ENCODE data around the gene BACH2. TPM values are rescaled to one million over a fixed set of nuclear protein-coding genes. Genes with fewer than 3 reads are reported as not detected.

The BACH2 gene
- polyA plus RNA-seq, 1 donor from 2014 or later, result 21.2 TPM

- no peak overlapping the region for H3K27ac Mint-ChIP-seq
- peaks cover 1% of the 10 kb centered on the region for H3K27me3 Mint-ChIP-seq
- peaks cover 26 to 56% (median 47%) of the 10 kb centered on the region in 3 donors for H3K4me1 Mint-ChIP-seq
- peaks cover 0 to 2% (median 2%) of the 10 kb centered on the region in 3 donors for H3K9me3 Mint-ChIP-seq
- H3K4me3 Mint-ChIP-seq, result peak overlapping the region in 1 of 4 donors; percentile 46
- H3K36me3 Mint-ChIP-seq, result peaks cover 6% of the 10 kb centered on the region
Measured at GRCh38 chr6:90096818-90097217, 199.8 kb downstream of the BACH2 start.

GRCh38 chr6:90095788-90096187, 200.9 kb downstream of the BACH2 start:
- Mint-ChIP-seq H3K36me3 (peaks cover 6% of the 10 kb centered on the region), H3K4me3 (peak overlapping the region in 1 of 4 donors; percentile 80), H3K27ac (no peak overlapping the region), H3K27me3 (peaks cover 1% of the 10 kb centered on the region), H3K4me1 (peaks cover 16 to 47% (median 40%) of the 10 kb centered on the region in 3 donors), H3K9me3 (peaks cover 0 to 2% (median 0%) of the 10 kb centered on the region in 3 donors)

- Mint-ChIP-seq H3K4me1 (peaks cover 16 to 45% (median 39%) of the 10 kb centered on the region in 3 donors), H3K9me3 (no peaks in the 10 kb centered on the region), H3K27ac (no peak overlapping the region), H3K27me3 (peaks cover 1% of the 10 kb centered on the region), H3K36me3 (peaks cover 6% of the 10 kb centered on the region), H3K4me3 (no peak overlapping the region)
Measured at GRCh38 chr6:90095145-90095544, 201.5 kb downstream of the BACH2 start.

- H3K4me1 Mint-ChIP-seq, result peaks cover 16 to 40% (median 34%) of the 10 kb centered on the region in 3 donors
Measured at GRCh38 chr6:90093558-90094073, 203.0 kb downstream of the BACH2 start.

GRCh38 chr6:90090866-90091265, 205.8 kb downstream of the BACH2 start:
- Mint-ChIP-seq H3K9me3 (no peaks in the 10 kb centered on the region), H3K4me1 (peaks cover 8 to 32% (median 29%) of the 10 kb centered on the region in 3 donors), H3K4me3 (no peak overlapping the region), H3K27ac (no peak overlapping the region), H3K36me3 (peaks cover 9% of the 10 kb centered on the region), H3K27me3 (peaks cover under 1% of the 10 kb centered on the region)

More at GRCh38 chr6:90093558-90094073, 203.0 kb downstream of the BACH2 start:
- peaks cover 1% of the 10 kb centered on the region for H3K27me3 Mint-ChIP-seq
- no peak overlapping the region for H3K4me3 Mint-ChIP-seq
- peak overlapping the region in 1 of 3 donors; percentile 51 for H3K27ac Mint-ChIP-seq
- no peaks in the 10 kb centered on the region for H3K9me3 Mint-ChIP-seq
- H3K36me3 Mint-ChIP-seq, result peaks cover 6% of the 10 kb centered on the region

- Mint-ChIP-seq H3K9me3 (no peaks in the 10 kb centered on the region), H3K36me3 (peaks cover 5% of the 10 kb centered on the region), H3K4me1 (peaks cover 17 to 28% (median 23%) of the 10 kb centered on the region in 3 donors), H3K27ac (peak overlapping the region in 2 of 3 donors; percentile 39 to 78), H3K4me3 (no peak overlapping the region), H3K27me3 (no peaks in the 10 kb centered on the region)
Measured at GRCh38 chr6:90088009-90088408, 208.6 kb downstream of the BACH2 start.

GRCh38 chr6:90087106-90087833, 209.4 kb downstream of the BACH2 start:
- Mint-ChIP-seq H3K9me3 (no peaks in the 10 kb centered on the region), H3K36me3 (peaks cover 5% of the 10 kb centered on the region), H3K4me1 (peaks cover 22 to 33% (median 30%) of the 10 kb centered on the region in 3 donors), H3K27me3 (no peaks in the 10 kb centered on the region), H3K27ac (peak overlapping the region; percentile 2 to 25 (median 17)), H3K4me3 (no peak overlapping the region)

GRCh38 chr6:90086517-90086916, 210.1 kb downstream of the BACH2 start:
- H3K27ac Mint-ChIP-seq, result peak overlapping the region in 2 of 3 donors; percentile 2 to 25
- no peaks in the 10 kb centered on the region for H3K27me3 Mint-ChIP-seq
- no peaks in the 10 kb centered on the region for H3K9me3 Mint-ChIP-seq
- peak overlapping the region in 1 of 4 donors; percentile 54 for H3K4me3 Mint-ChIP-seq
- peaks cover 23 to 36% (median 35%) of the 10 kb centered on the region in 3 donors for H3K4me1 Mint-ChIP-seq
- peaks cover 5% of the 10 kb centered on the region for H3K36me3 Mint-ChIP-seq

- peaks cover 38 to 58% (median 57%) of the 10 kb centered on the region in 3 donors for H3K4me1 Mint-ChIP-seq
- peaks cover 6% of the 10 kb centered on the region for H3K36me3 Mint-ChIP-seq
- H3K27me3 Mint-ChIP-seq, result no peaks in the 10 kb centered on the region
- H3K4me3 Mint-ChIP-seq, result peak overlapping the region; percentile 16 to 89 (median 68)
- no peaks in the 10 kb centered on the region for H3K9me3 Mint-ChIP-seq
- peak overlapping the region; percentile 64 to 84 (median 81) for H3K27ac Mint-ChIP-seq
Measured at GRCh38 chr6:90083891-90084290, 212.8 kb downstream of the BACH2 start.

GRCh38 chr6:90082847-90083246, 213.8 kb downstream of the BACH2 start:
- Mint-ChIP-seq H3K36me3 (peaks cover 6% of the 10 kb centered on the region), H3K4me1 (peaks cover 45 to 67% (median 64%) of the 10 kb centered on the region in 3 donors), H3K27me3 (no peaks in the 10 kb centered on the region), H3K9me3 (no peaks in the 10 kb centered on the region), H3K4me3 (peak overlapping the region in 3 of 4 donors; percentile 25 to 59 (median 55)), H3K27ac (peak overlapping the region; percentile 39 to 90 (median 60))

- no peaks in the 10 kb centered on the region for H3K9me3 Mint-ChIP-seq
Measured at GRCh38 chr6:90080876-90081481, 215.7 kb downstream of the BACH2 start.

GRCh38 chr6:90079560-90080490, 216.8 kb downstream of the BACH2 start:
- Mint-ChIP-seq H3K27ac (peak overlapping the region; percentile 92 to 95 (median 92)), H3K9me3 (no peaks in the 10 kb centered on the region), H3K4me3 (peak overlapping the region; percentile 87 to 96 (median 95)), H3K36me3 (peaks cover 1% of the 10 kb centered on the region), H3K4me1 (peaks cover 46 to 75% (median 70%) of the 10 kb centered on the region in 3 donors), H3K27me3 (no peaks in the 10 kb centered on the region)

More at GRCh38 chr6:90080876-90081481, 215.7 kb downstream of the BACH2 start:
- Mint-ChIP-seq H3K4me1 (peaks cover 50 to 74% (median 67%) of the 10 kb centered on the region in 3 donors), H3K27me3 (no peaks in the 10 kb centered on the region), H3K4me3 (peak overlapping the region; percentile 87 to 96 (median 95)), H3K36me3 (peaks cover 4% of the 10 kb centered on the region), H3K27ac (peak overlapping the region; percentile 92 to 95 (median 92))

GRCh38 chr6:90078513-90079289, 217.9 kb downstream of the BACH2 start:
- peaks cover 3% of the 10 kb centered on the region for H3K36me3 Mint-ChIP-seq
- peak overlapping the region; percentile 92 to 95 (median 92) for H3K27ac Mint-ChIP-seq
- no peaks in the 10 kb centered on the region for H3K27me3 Mint-ChIP-seq

More at GRCh38 chr6:90078513-90079289, 217.9 kb downstream of the BACH2 start:
- Mint-ChIP-seq H3K4me1 (peaks cover 43 to 74% (median 69%) of the 10 kb centered on the region in 3 donors), H3K9me3 (no peaks in the 10 kb centered on the region), H3K4me3 (peak overlapping the region; percentile 87 to 96 (median 95))
